IMR-90 (cell line): ENCODE results near the gene ZNF716. TPM values are rescaled to one million over a fixed set of nuclear protein-coding genes. Genes with fewer than 3 reads are reported as not detected.

Experiments used
- ATAC-seq: fragments of 200-7000 bp; cut with Tn5 transposase; 2 replicates; pipeline ENCODE4 v1.9.1; 2020; ENCODE audit warnings: low read depth, mild to moderate bottlenecking, moderate library complexity
- BruUV-seq: library from RNA; stranded (reverse); fragments of 400-500 nt; replicated peaks from 2 replicates; lab custom pipeline; 2021; lab: Mats Ljungman, UMichigan
- CTCF ChIA-PET: fragments of 300-600 bp; formaldehyde crosslinking; extraction: SDS; loops from one replicate; lab custom pipeline; 2021; ENCODE audit warnings: antibody characterized with exemption; lab: Yijun Ruan, JAX
- POLR2A ChIA-PET: fragments of 300-600 bp; sonication (Branson Sonifier 250); formaldehyde crosslinking; loops from one replicate; lab custom pipeline; 2022; ENCODE audit warnings: antibody characterized with exemption; ENCODE audit not compliant: unreplicated experiment; lab: Charles Lee
- DNase-seq: peaks from one replicate; pipeline ENCODE4 v3.0.0; 2013
- H2AFZ ChIP-seq: replicated peaks from 2 replicates; pipeline ENCODE3; 2013; ENCODE audit warnings: low read length, mild to moderate bottlenecking; ENCODE audit not compliant: poor library complexity
- H2AK5ac ChIP-seq: 2 replicates; pipeline ENCODE4 v1.6.1; 2013; ENCODE audit warnings: low read depth, low read length, inconsistent platforms
- H2AK9ac ChIP-seq: replicated peaks from 2 replicates; pipeline ENCODE3; 2013; ENCODE audit warnings: mild to moderate bottlenecking, low read depth, low read length, moderate library complexity; ENCODE audit not compliant: poor library complexity
- H2BK120ac ChIP-seq: 2 replicates; pipeline ENCODE4 v1.6.1; 2013; ENCODE audit warnings: low read depth, low read length, inconsistent platforms
- H2BK15ac ChIP-seq: 3 replicates; pipeline ENCODE4 v1.6.1; 2013; ENCODE audit warnings: low read depth, low read length, inconsistent platforms
- H2BK20ac ChIP-seq: 2 replicates; pipeline ENCODE4 v1.6.1; 2013; ENCODE audit warnings: low read depth, mild to moderate bottlenecking, inconsistent platforms, low read length, moderate library complexity
- H2BK5ac ChIP-seq: 2 replicates; pipeline ENCODE4 v1.6.1; 2013; ENCODE audit warnings: mild to moderate bottlenecking, low read depth, low read length, inconsistent platforms; ENCODE audit not compliant: poor library complexity, severe bottlenecking
- H3K14ac ChIP-seq: replicated peaks from 2 replicates; pipeline ENCODE4 v1.6.1; 2013; ENCODE audit warnings: low read depth, low read length, inconsistent platforms
- H3K18ac ChIP-seq: 2 replicates; pipeline ENCODE4 v1.6.1; 2013; ENCODE audit warnings: low read depth, low read length, control low read depth
- H3K23ac ChIP-seq: 2 replicates; pipeline ENCODE4 v1.6.1; 2013; ENCODE audit warnings: low read depth, low read length, inconsistent platforms
- H3K27ac ChIP-seq: 2 replicates; pipeline ENCODE4 v1.5.1; 2013; ENCODE audit warnings: mild to moderate bottlenecking, control low read depth, low read length; ENCODE audit not compliant: insufficient read depth
- H3K27me3 ChIP-seq: 2 replicates; pipeline ENCODE4 v1.6.1; 2013; ENCODE audit warnings: low read length; ENCODE audit not compliant: control insufficient read depth, insufficient read depth
- H3K36me3 ChIP-seq: 2 replicates; pipeline ENCODE4 v1.6.1; 2013; ENCODE audit warnings: low read length, mixed read lengths; ENCODE audit not compliant: control insufficient read depth, insufficient read depth
- H3K4ac ChIP-seq: 2 replicates; pipeline ENCODE4 v1.6.1; 2013; ENCODE audit warnings: low read depth, low read length, inconsistent platforms
- H3K4me1 ChIP-seq: 2 replicates; pipeline ENCODE4 v1.6.1; 2013; ENCODE audit warnings: low read length, mixed read lengths; ENCODE audit not compliant: control insufficient read depth, insufficient read depth
- H3K4me2 ChIP-seq: 2 replicates; pipeline ENCODE4 v1.6.1; 2013; ENCODE audit warnings: low read depth, mild to moderate bottlenecking, control low read depth, low read length, moderate library complexity
- H3K4me3 ChIP-seq: 2 replicates; pipeline ENCODE4 v1.5.1; 2013; ENCODE audit warnings: low read depth, mild to moderate bottlenecking, control low read depth, low read length, moderate library complexity; ENCODE audit not compliant: insufficient read depth
- H3K56ac ChIP-seq: 2 replicates; pipeline ENCODE4 v1.6.1; 2013; ENCODE audit warnings: low read length, inconsistent platforms; ENCODE audit not compliant: insufficient read depth; ENCODE audit errors: extremely low read depth
- H3K79me1 ChIP-seq, 2 experiments: 2 replicates each; pipeline ENCODE4 v1.6.1; 2013; ENCODE audit warnings: low read length in 2 of 2, inconsistent platforms in 1 of 2, low read depth in 1 of 2
- H3K9ac ChIP-seq: 2 replicates; pipeline ENCODE4 v1.6.1; 2013; ENCODE audit warnings: low read depth, low read length, control low read depth
- H3K9me1 ChIP-seq: 2 replicates; pipeline ENCODE4 v1.6.1; 2013; ENCODE audit warnings: low read length, inconsistent platforms; ENCODE audit not compliant: insufficient read depth
- H3K9me3 ChIP-seq: 2 replicates; pipeline ENCODE4 v1.6.1; 2013; ENCODE audit warnings: low read length; ENCODE audit not compliant: control insufficient read depth, insufficient read depth
- H4K20me1 ChIP-seq: 2 replicates; pipeline ENCODE4 v1.6.1; 2013; ENCODE audit warnings: low read length, inconsistent platforms; ENCODE audit not compliant: insufficient read depth
- H4K5ac ChIP-seq: 2 replicates; pipeline ENCODE4 v1.6.1; 2013; ENCODE audit warnings: mild to moderate bottlenecking, low read depth, low read length, control low read depth
- H4K8ac ChIP-seq, 2 experiments: 2 replicates each; pipeline ENCODE4 v1.6.1; 2013; ENCODE audit warnings: low read depth in 2 of 2, low read length in 2 of 2, control low read depth in 1 of 2, inconsistent platforms in 1 of 2
- H4K91ac ChIP-seq: 2 replicates; pipeline ENCODE4 v1.6.1; 2013; ENCODE audit warnings: low read depth, low read length, inconsistent platforms; ENCODE audit not compliant: insufficient read depth
- SMC3 ChIP-seq: fragments of 150-350 bp; IDR thresholded peaks from 2 replicates; pipeline ENCODE4 v1.6.1; 2016; ENCODE audit warnings: low read depth, mild to moderate bottlenecking, antibody characterized with exemption, low read length, moderate library complexity
- WGBS, 2 experiments: methylation state at CpG; one replicate each; pipeline versions ENCODE4 v1.1.5 to v1.1.7; 2013; ENCODE audit warnings: missing lambda C conversion rate in 2 of 2; ENCODE audit not compliant: insufficient read length in 1 of 2; ENCODE audit errors: extremely low coverage in 2 of 2; 5-methylcytosine and 5-hydroxymethylcytosine counted together
- dilution Hi-C: fragments of 300-500 bp; cut with HindIII; formaldehyde crosslinking; loops from one replicate; pipeline ENCODE4 v1.14.3; 2018; ENCODE audit warnings: low sequenced_read_pairs; ENCODE audit not compliant: unreplicated experiment
- in situ Hi-C: fragments of 300-500 bp; cut with MboI; formaldehyde crosslinking; loops from 3 replicates; pipeline ENCODE4 v1.14.3; 2019; ENCODE audit warnings: low sequenced_read_pairs, inconsistent platforms, mixed read lengths
- intact Hi-C: fragments of 100-400 bp; cut with micrococcal nuclease; formaldehyde crosslinking; loops from 2 replicates; pipeline ENCODE4 v1.10.0; 2022
- polyA plus RNA-seq, 3 experiments: library from polyadenylated mRNA; depleted of rRNA; stranded (reverse); fragments of >200 nt; gene quantifications; 2 replicates each; pipeline ENCODE4 v1.2.3, GENCODE V29; 2012; ENCODE audit warnings: low replicate concordance in 1 of 3
- total RNA-seq: library from RNA; depleted of rRNA; stranded (reverse); fragments of >200 nt; gene quantifications from 2 replicates; pipeline ENCODE4 v1.2.3, GENCODE V29; 2012

The ZNF716 gene
- total and polyA plus RNA-seq, 2 of the 4 experiments (the other 2 are of a cell fraction) = not detected

GRCh38 chr7:57416601-57417358, 33.2 kb upstream of the ZNF716 start:
- CTCF ChIA-PET = no interaction called here
- no peak overlapping the region for H2AK9ac ChIP-seq
- H3K23ac ChIP-seq = no peak overlapping the region
- H2AFZ ChIP-seq = no peak overlapping the region
- no peak overlapping the region for H3K4me3 ChIP-seq
- no peak overlapping the region for H3K9ac ChIP-seq
- DNase-seq (no peak), ATAC-seq (no peak)
- in situ Hi-C loops (no loop called here), intact Hi-C loops (no loop called here), dilution Hi-C loops (no loop called here)
- H3K18ac ChIP-seq = no peak overlapping the region
- H3K9me3 ChIP-seq = peaks cover 46% of the 10 kb centered on the region
- no peak overlapping the region for H4K8ac ChIP-seq
- no peak overlapping the region for H2BK15ac ChIP-seq
- H2BK120ac ChIP-seq = no peak overlapping the region
- no peak overlapping the region for H3K4ac ChIP-seq
- H4K20me1 ChIP-seq = no peaks in the 10 kb centered on the region
- no peaks in the 10 kb centered on the region for H3K27me3 ChIP-seq
- TF ChIP-seq SMC3 = no peak
- H3K36me3 ChIP-seq = no peaks in the 10 kb centered on the region
- no peaks in the 10 kb centered on the region for H3K4me1 ChIP-seq
- H2BK5ac ChIP-seq = no peak overlapping the region
- H4K91ac ChIP-seq = no peak overlapping the region
- no peak overlapping the region for H4K5ac ChIP-seq
- H3K27ac ChIP-seq = no peak overlapping the region
- no peak overlapping the region for H3K4me2 ChIP-seq
- POLR2A ChIA-PET = no interaction called here
- no peak overlapping the region for H2AK5ac ChIP-seq
- no peaks in the 10 kb centered on the region for H3K79me1 ChIP-seq
- no TSS peak for BruUV-seq
- WGBS, 2 experiments = no CpG with 5 or more reads among the region's 8 CpGs
- H2BK20ac ChIP-seq = no peak overlapping the region
- H3K14ac ChIP-seq = no peak overlapping the region
- no peaks in the 10 kb centered on the region for H3K9me1 ChIP-seq
- no peak overlapping the region for H3K56ac ChIP-seq
